MCF 10A (cell line): Measurements from ENCODE around the gene C6. TPM values are rescaled to one million over a fixed set of nuclear protein-coding genes. Genes with fewer than 3 reads are reported as not detected.
"Not testable (repeated sequence)": the region's sequence is repeated elsewhere in the genome, so short reads cannot be mapped to it uniquely, and the experiment has no call there.

Source experiments
- BruUV-seq: library from RNA; stranded (reverse); fragments of 400-500 nt; replicated peaks from 2 replicates; lab custom pipeline; 2021; lab: Mats Ljungman, UMichigan
- CTCF ChIA-PET: fragments of 300-600 bp; sonication (Branson Sonifier 250); formaldehyde crosslinking; extraction: SDS; loops from one replicate; lab custom pipeline; 2021; ENCODE audit warnings: antibody characterized with exemption, inconsistent platforms; lab: Yijun Ruan, JAX
- POLR2A ChIA-PET: fragments of 300-600, 350-650 bp; sonication (Branson Sonifier 250); formaldehyde crosslinking; extraction: SDS; loops from one replicate; lab custom pipeline; 2020; ENCODE audit warnings: antibody characterized with exemption, inconsistent platforms; lab: Yijun Ruan, JAX
- DNase-seq: peaks from one replicate; pipeline ENCODE4 v3.0.0-alpha.2; 2018; ENCODE audit not compliant: unreplicated experiment
- H3K27ac Mint-ChIP-seq: one replicate; pipeline ENCODE4 v1.8.0; 2022; ENCODE audit warnings: mild to moderate bottlenecking, low read depth, mixed read lengths; ENCODE audit not compliant: unreplicated experiment
- H3K27me3 Mint-ChIP-seq: one replicate; pipeline ENCODE4 v1.8.0; 2022; ENCODE audit warnings: mixed read lengths; ENCODE audit not compliant: insufficient read depth, unreplicated experiment
- H3K36me3 Mint-ChIP-seq: one replicate; pipeline ENCODE4 v1.8.0; 2022; ENCODE audit warnings: mild to moderate bottlenecking, moderate library complexity, mixed read lengths; ENCODE audit not compliant: insufficient read depth, unreplicated experiment
- H3K4me1 Mint-ChIP-seq: one replicate; pipeline ENCODE4 v1.8.0; 2022; ENCODE audit warnings: mixed read lengths; ENCODE audit not compliant: insufficient read depth, unreplicated experiment
- H3K4me3 Mint-ChIP-seq: one replicate; pipeline ENCODE4 v1.8.0; 2022; ENCODE audit warnings: mild to moderate bottlenecking, moderate library complexity, mixed read lengths; ENCODE audit not compliant: unreplicated experiment
- H3K9me3 Mint-ChIP-seq: one replicate; pipeline ENCODE4 v1.8.0; 2022; ENCODE audit warnings: mixed read lengths; ENCODE audit not compliant: unreplicated experiment
- CTCF ChIP-seq: fragments of 200-600 bp; IDR thresholded peaks from one replicate; pipeline ENCODE4 v1.8.0; 2022; ENCODE audit warnings: antibody characterized with exemption, mild to moderate bottlenecking; ENCODE audit not compliant: unreplicated experiment
- intact Hi-C: fragments of 100-400 bp; cut with micrococcal nuclease; formaldehyde crosslinking; loops from 2 replicates; pipeline ENCODE4 v1.14.1; 2022
- total RNA-seq: library from RNA; stranded (reverse); gene quantifications from 2 replicates; pipeline ENCODE4 v1.2.3, GENCODE V29; 2022

The C6 gene
- total RNA-seq, 1 experiment from 2014 or later: not detected

- DNase-seq: no peak
- H3K27ac Mint-ChIP-seq: no peak overlapping the region
- no peak for TF ChIP-seq CTCF
- no TSS peak for BruUV-seq
- ChIA-PET POLR2A (no interaction called here), CTCF (interaction anchor here (0.7 kb wide), 1 partner anchor 136 kb away, joined by 3 read pairs; no protein-coding TSS in a partner anchor)
- H3K9me3 Mint-ChIP-seq: peaks cover 8% of the 10 kb centered on the region
- H3K27me3 Mint-ChIP-seq: no peaks in the 10 kb centered on the region
- peaks cover 3% of the 10 kb centered on the region for H3K4me1 Mint-ChIP-seq
- intact Hi-C loops: no loop called here
- H3K4me3 Mint-ChIP-seq: no peak overlapping the region
- H3K36me3 Mint-ChIP-seq: no peaks in the 10 kb centered on the region
Measured at GRCh38 chr5:41240985-41241384, 27.7 kb upstream of the C6 start.

GRCh38 chr5:41240390-41240789 is 27.1 kb upstream of the C6 start:
- Mint-ChIP-seq H3K27me3 (no peaks in the 10 kb centered on the region), H3K9me3 (peaks cover 8% of the 10 kb centered on the region), H3K27ac (no peak overlapping the region), H3K36me3 (no peaks in the 10 kb centered on the region), H3K4me1 (no peaks in the 10 kb centered on the region), H3K4me3 (no peak overlapping the region)
- POLR2A ChIA-PET: no interaction called here
- no peak for TF ChIP-seq CTCF
- CTCF ChIA-PET: interaction anchor here (1.4 kb wide), 1 partner anchor 30 kb away, joined by 5 read pairs; no protein-coding TSS in a partner anchor
- DNase-seq: no peak
- intact Hi-C loops: no loop called here
- no TSS peak for BruUV-seq

GRCh38 chr5:41234475-41234874 is 21.1 kb upstream of the C6 start:
- DNase-seq: no peak
- Mint-ChIP-seq H3K27ac (no peak overlapping the region), H3K27me3 (no peaks in the 10 kb centered on the region), H3K4me3 (no peak overlapping the region), H3K4me1 (no peaks in the 10 kb centered on the region), H3K9me3 (peaks cover 23% of the 10 kb centered on the region), H3K36me3 (no peaks in the 10 kb centered on the region)
- BruUV-seq: no TSS peak
- intact Hi-C loops: no loop called here
- no peak for TF ChIP-seq CTCF
- ChIA-PET CTCF (no interaction called here), POLR2A (no interaction called here)

- Mint-ChIP-seq H3K36me3 (no peaks in the 10 kb centered on the region), H3K4me3 (no peak overlapping the region), H3K4me1 (no peaks in the 10 kb centered on the region), H3K27ac (no peak overlapping the region), H3K9me3 (peaks cover 17% of the 10 kb centered on the region), H3K27me3 (no peaks in the 10 kb centered on the region)
- no TSS peak for BruUV-seq
- ChIA-PET POLR2A (no interaction called here), CTCF (interaction anchor here (0.6 kb wide), 1 partner anchor 1372 kb away, joined by 7 read pairs; no protein-coding TSS in a partner anchor)
- intact Hi-C loops: no loop called here
- TF ChIP-seq CTCF: no peak
- no peak for DNase-seq
Measured at GRCh38 chr5:41232797-41233196, 19.5 kb upstream of the C6 start.

GRCh38 chr5:41230276-41230675 is 16.9 kb upstream of the C6 start:
- CTCF ChIA-PET, H3K27ac Mint-ChIP-seq, H3K36me3 Mint-ChIP-seq, POLR2A ChIA-PET, H3K4me3 Mint-ChIP-seq, H3K4me1 Mint-ChIP-seq, H3K27me3 Mint-ChIP-seq, BruUV-seq, intact Hi-C loops, DNase-seq: not testable (repeated sequence)
- H3K9me3 Mint-ChIP-seq: peaks cover 25% of the 10 kb centered on the region
